Gastrocnemius medialis (tissue), 4 donors: ENCODE data around the gene SERINC3. TPM values are rescaled to one million over a fixed set of nuclear protein-coding genes. Genes with fewer than 3 reads are reported as not detected.
"Not testable (repeated sequence)": the region's sequence is repeated elsewhere in the genome, so short reads cannot be mapped to it uniquely, and the experiment has no call there.

ENCODE experiments used
- ATAC-seq, 2 donors: fragments of 150-250 bp; one replicate each; pipeline ENCODE4 v1.9.1; 2016
- DNase-seq, 2 donors: peaks; one replicate each; pipeline ENCODE4 v3.0.0-alpha.2; 2019
- H3K27ac ChIP-seq, 4 donors: fragments of 200-600 bp; sonication (generic); 1 replicate in 1 of 4; 2 replicates in 3 of 4; pipeline ENCODE4 v1.5.1; 2016 to 2018; ENCODE audit warnings: mild to moderate bottlenecking in 2 of 4, moderate library complexity in 1 of 4
- H3K27me3 ChIP-seq, 3 donors: fragments of 200-600 bp; sonication (generic) in 2 of 3; 1 replicate in 1 of 3; 2 replicates in 2 of 3; pipeline versions ENCODE4 v1.5.1 to v1.6.0; 2016 to 2019; ENCODE audit warnings: mild to moderate bottlenecking in 1 of 3, moderate library complexity in 1 of 3
- H3K36me3 ChIP-seq, 2 donors: fragments of 200-600 bp; sonication (generic) in 1 of 2; one replicate each; pipeline ENCODE4 v1.5.1; 2017 to 2018
- H3K4me1 ChIP-seq, 2 donors: fragments of 200-600 bp; sonication (generic) in 1 of 2; one replicate each; pipeline ENCODE4 v1.5.1; 2016 to 2017; ENCODE audit warnings: mild to moderate bottlenecking in 2 of 2
- H3K4me3 ChIP-seq, 4 donors: fragments of 200-600 bp; sonication (generic) in 3 of 4; 1 replicate in 1 of 4; 2 replicates in 3 of 4; pipeline ENCODE4 v1.5.1; 2016 to 2019; ENCODE audit warnings: mild to moderate bottlenecking in 2 of 4
- H3K9me3 ChIP-seq, 3 donors: fragments of 200-600 bp; sonication (generic) in 2 of 3; 1 replicate in 1 of 3; 2 replicates in 2 of 3; pipeline ENCODE4 v1.5.1; 2016 to 2019
- POLR2A ChIP-seq, 2 donors: fragments of 450-650 bp; IDR thresholded peaks; one replicate each; pipeline ENCODE4 v1.6.1; 2017; ENCODE audit warnings: antibody characterized with exemption in 2 of 2, mild to moderate bottlenecking in 2 of 2, moderate library complexity in 2 of 2
- in situ Hi-C, 4 donors: fragments of 200-750 bp; cut with MboI; loops; one replicate each; pipeline versions ENCODE4 v1.15.0 to v1.8.0; 2017; ENCODE audit warnings: low sequenced_read_pairs in 4 of 4
- intact Hi-C: fragments of 100-400 bp; cut with DNase I; formaldehyde crosslinking; loops from one replicate; pipeline ENCODE4 v1.15.1; 2023; ENCODE audit warnings: low total_unique reads
- total RNA-seq, 4 donors: library from RNA; depleted of rRNA; stranded (reverse); fragments of >200 nt; gene quantifications; one replicate each; pipeline versions ENCODE4 v1.1.0 to v1.2.3, GENCODE V29; 2016
- TF ChIP-seq, protein P1 (sequence below), 5 experiments: fragments of 450-650 bp in 3 of 5; fragments of 200-600 bp in 2 of 5; sonication (generic) in 2 of 5; IDR thresholded peaks in 4 of 5; conservative IDR thresholded peaks in 1 of 5; 1 replicate in 4 of 5; 2 replicates in 1 of 5; pipeline ENCODE4 v1.5.1; 2016 to 2019; ENCODE audit warnings: antibody characterized with exemption in 5 of 5, mild to moderate bottlenecking in 3 of 5, moderate library complexity in 3 of 5

SERINC3 gene
- total RNA-seq, 4 donors from 2014 or later = 93.3 to 174 (median 139) TPM

DNA sequence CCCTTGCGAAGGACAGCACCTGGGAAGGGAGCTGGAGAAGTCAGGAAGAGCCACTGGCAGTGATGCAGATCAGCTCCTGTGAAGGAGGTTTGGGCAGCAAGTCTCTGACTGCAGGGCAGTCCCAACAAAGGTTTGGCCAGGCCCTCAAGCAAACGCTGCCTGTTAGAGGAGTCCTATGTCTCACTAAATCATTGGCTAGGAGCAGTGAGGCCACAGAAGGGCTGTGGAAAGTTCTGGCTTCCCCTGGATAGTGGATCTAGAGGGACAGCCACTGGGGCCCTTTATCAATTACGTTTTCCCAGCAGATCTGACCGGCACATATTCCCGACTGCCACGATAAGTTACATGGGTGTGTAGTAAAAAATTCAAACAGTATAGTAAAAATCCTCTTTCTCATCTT is 43.7 kb downstream of the SERINC3 start:
- DNase-seq (no peak), ATAC-seq (no peak)
- H3K27ac ChIP-seq = peak overlapping the region; percentile 41 to 88 (median 48)
- TF ChIP-seq, protein P1, sequence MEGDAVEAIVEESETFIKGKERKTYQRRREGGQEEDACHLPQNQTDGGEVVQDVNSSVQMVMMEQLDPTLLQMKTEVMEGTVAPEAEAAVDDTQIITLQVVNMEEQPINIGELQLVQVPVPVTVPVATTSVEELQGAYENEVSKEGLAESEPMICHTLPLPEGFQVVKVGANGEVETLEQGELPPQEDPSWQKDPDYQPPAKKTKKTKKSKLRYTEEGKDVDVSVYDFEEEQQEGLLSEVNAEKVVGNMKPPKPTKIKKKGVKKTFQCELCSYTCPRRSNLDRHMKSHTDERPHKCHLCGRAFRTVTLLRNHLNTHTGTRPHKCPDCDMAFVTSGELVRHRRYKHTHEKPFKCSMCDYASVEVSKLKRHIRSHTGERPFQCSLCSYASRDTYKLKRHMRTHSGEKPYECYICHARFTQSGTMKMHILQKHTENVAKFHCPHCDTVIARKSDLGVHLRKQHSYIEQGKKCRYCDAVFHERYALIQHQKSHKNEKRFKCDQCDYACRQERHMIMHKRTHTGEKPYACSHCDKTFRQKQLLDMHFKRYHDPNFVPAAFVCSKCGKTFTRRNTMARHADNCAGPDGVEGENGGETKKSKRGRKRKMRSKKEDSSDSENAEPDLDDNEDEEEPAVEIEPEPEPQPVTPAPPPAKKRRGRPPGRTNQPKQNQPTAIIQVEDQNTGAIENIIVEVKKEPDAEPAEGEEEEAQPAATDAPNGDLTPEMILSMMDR (IDR thresholded peaks at IDR 0.05 in 4 of 5, conservative IDR thresholded peaks at IDR 0.05 in 1 of 5) = no peak
- TF ChIP-seq POLR2A (IDR thresholded peaks at IDR 0.05) = no peak
- in situ Hi-C loops = loop anchor here in 2 of 4 donors (10.0 kb wide), 2 partner anchors 127 to 263 kb away; partner anchors contain the start of gene OSER1 (in 1 of the 2)
- intact Hi-C loops = loop anchor here (5.0 kb wide), 1 partner anchor 266 kb away; the partner anchor contains the start of gene OSER1
- H3K36me3 ChIP-seq = peaks cover 0 to 26% of the 10 kb centered on the region in 2 donors
- no peaks in the 10 kb centered on the region for H3K9me3 ChIP-seq
- peaks cover 15 to 19% of the 10 kb centered on the region in 2 donors for H3K4me1 ChIP-seq
- no peaks in the 10 kb centered on the region for H3K27me3 ChIP-seq
- no peak overlapping the region for H3K4me3 ChIP-seq

DNA sequence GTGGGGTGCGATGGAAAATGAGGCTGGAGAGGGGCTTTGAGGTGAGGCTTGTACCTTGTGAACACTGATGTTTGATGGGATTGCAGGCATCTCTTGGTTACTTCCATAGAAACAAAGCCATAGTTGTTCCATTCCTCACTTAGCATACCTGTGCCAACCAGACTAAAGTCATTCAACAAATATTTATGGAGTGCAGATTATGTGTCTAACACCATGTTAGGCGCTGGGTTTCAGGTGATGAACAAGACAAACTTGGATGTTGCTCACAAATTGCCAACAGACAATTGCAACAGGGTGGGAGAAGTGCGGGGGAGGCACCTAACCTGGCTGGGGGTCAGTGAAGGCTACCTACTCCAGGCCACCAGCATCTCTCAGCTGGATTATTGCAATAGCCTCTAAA is 44.7 kb downstream of the SERINC3 start:
- TF ChIP-seq POLR2A (IDR thresholded peaks at IDR 0.05) = no peak
- TF ChIP-seq, protein P1 (IDR thresholded peaks at IDR 0.05 in 4 of 5, conservative IDR thresholded peaks at IDR 0.05 in 1 of 5) = no peak
- Histone ChIP-seq H3K27me3 (no peaks in the 10 kb centered on the region), H3K36me3 (peaks cover 0 to 20% of the 10 kb centered on the region in 2 donors), H3K27ac (peak overlapping the region; percentile 88 to 99 (median 92)), H3K4me3 (peak overlapping the region in 1 of 4 donors; percentile 97), H3K9me3 (no peaks in the 10 kb centered on the region), H3K4me1 (peaks cover 15 to 19% of the 10 kb centered on the region in 2 donors)
- in situ Hi-C loops (loop anchor here in 2 of 4 donors (10.0 kb wide), 2 partner anchors 128 to 262 kb away; partner anchors contain the start of gene OSER1 (in 1 of the 2)), intact Hi-C loops (loop anchor here (5.0 kb wide), 1 partner anchor 265 kb away; the partner anchor contains the start of gene OSER1)
- ATAC-seq (no peak), DNase-seq (no peak)

DNA sequence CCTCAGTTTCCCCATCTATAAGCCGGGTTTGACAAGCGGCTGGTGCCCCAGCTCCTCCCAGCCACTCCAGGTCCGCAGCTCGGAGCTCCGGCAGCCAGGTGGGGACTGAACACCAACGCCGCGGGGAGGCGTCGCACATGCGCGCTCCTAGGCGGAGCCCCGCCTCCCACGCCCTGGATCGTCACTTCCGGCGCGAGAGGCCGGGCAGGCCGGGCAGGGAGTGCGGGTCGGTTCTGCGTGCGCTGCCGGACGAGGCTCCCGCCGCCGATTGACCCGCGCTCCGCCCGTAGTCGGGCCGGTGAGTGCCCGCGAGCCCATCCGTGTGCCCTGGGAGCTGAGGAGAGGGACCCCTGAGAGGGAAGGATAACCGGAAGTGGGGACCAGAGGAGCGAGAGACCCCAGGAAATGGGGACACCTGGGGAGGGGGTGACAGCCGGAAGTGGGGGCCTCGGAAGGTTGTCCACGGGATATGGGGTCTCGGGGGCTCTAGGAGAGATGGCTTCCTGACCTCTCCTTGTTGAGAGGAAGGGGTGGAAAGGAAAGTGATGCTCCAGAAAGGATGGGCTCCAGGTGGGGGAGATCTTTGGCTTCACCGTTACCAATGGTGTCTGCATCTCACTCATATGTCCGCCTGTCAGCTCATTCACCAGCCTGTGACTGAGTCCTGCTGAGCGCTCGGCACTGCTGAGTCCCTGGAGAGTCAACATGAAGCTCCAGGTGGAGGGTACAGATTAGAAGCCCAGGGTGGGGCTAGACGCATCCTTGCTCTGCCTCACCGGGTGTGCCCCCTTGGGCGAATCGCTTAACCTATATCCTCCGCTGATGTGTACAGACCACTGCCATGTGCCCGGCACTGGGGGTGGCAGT is 45.9 kb downstream of the SERINC3 start, which contains the start of gene TTPAL:
Gene TTPAL (plus strand): TSS at position 181 of the 867 bp plus-strand sequence. CDS start 4,126 bp downstream, outside the sequence.
- H3K27me3 ChIP-seq = no peaks in the 10 kb centered on the region
- peaks cover 12 to 15% of the 10 kb centered on the region in 2 donors for H3K4me1 ChIP-seq
- intact Hi-C loops (loop anchor here (1.0 to 5.0 kb wide), 4 partner anchors 46 to 264 kb away; partner anchors contain the start of genes ADA, OSER1 and SERINC3), in situ Hi-C loops (loop anchor here in 2 of 4 donors (10.0 kb wide), 2 partner anchors 129 to 261 kb away; partner anchors contain the start of gene OSER1 (in 1 of the 2))
- TF ChIP-seq, protein P1 (IDR thresholded peaks at IDR 0.05 in 4 of 5, conservative IDR thresholded peaks at IDR 0.05 in 1 of 5) = peak; percentile 31 to 63 (median 52)
- TF ChIP-seq POLR2A (IDR thresholded peaks at IDR 0.05) = peak; percentile 96 to 98
- peak within 1 kb of the TSS; percentile 66 to 97 (median 78) for H3K4me3 ChIP-seq
- H3K9me3 ChIP-seq = no peaks in the 10 kb centered on the region
- H3K27ac ChIP-seq = peak within 1 kb of the TSS; percentile 88 to 99 (median 92)
- DNase-seq = peak; percentile 77 to 88
- ATAC-seq = peak; percentile 85 to 87
- H3K36me3 ChIP-seq = peaks cover 0 to 13% of the 10 kb centered on the region in 2 donors

DNA sequence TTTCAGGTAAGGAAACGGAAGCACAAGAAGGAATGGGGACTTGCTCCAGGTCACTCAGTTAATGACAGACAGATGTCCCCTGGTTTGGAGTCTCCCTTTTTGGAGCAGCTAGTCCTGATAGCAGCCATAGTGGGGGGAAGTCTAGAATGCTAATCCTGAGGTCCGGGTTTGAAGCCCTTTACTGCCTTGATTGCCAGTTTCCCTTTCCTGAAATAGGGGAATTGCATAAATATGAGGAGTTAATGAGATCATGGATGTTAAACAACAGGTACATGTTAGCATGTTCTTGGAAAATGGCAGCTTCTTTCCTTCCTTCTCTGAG is 46.5 kb downstream of the SERINC3 start:
- H3K4me3 ChIP-seq = peak overlapping the region; percentile 66 to 97 (median 78)
- H3K27me3 ChIP-seq = no peaks in the 10 kb centered on the region
- no peaks in the 10 kb centered on the region for H3K9me3 ChIP-seq
- peak overlapping the region; percentile 88 to 99 (median 92) for H3K27ac ChIP-seq
- TF ChIP-seq POLR2A (IDR thresholded peaks at IDR 0.05) = no peak
- TF ChIP-seq, protein P1 (IDR thresholded peaks at IDR 0.05 in 4 of 5, conservative IDR thresholded peaks at IDR 0.05 in 1 of 5) = no peak
- H3K36me3 ChIP-seq = peaks cover 0 to 7% of the 10 kb centered on the region in 2 donors
- peak in 1 of 2 donors; percentile 9 for ATAC-seq
- intact Hi-C loops (loop anchor here (1.0 to 5.0 kb wide), 3 partner anchors 135 to 263 kb away; partner anchors contain the start of genes ADA and OSER1), in situ Hi-C loops (loop anchor here in 2 of 4 donors (10.0 kb wide), 2 partner anchors 129 to 261 kb away; partner anchors contain the start of gene OSER1 (in 1 of the 2))
- no peak for DNase-seq
- peaks cover 12 to 15% of the 10 kb centered on the region in 2 donors for H3K4me1 ChIP-seq

- DNase-seq, H3K9me3 ChIP-seq, H3K27ac ChIP-seq, ATAC-seq, H3K4me3 ChIP-seq, H3K36me3 ChIP-seq, intact Hi-C loops, H3K27me3 ChIP-seq: not testable (repeated sequence)
- peaks cover 15 to 21% of the 10 kb centered on the region in 2 donors for H3K4me1 ChIP-seq
- in situ Hi-C loops = loop anchor here (10.0 to 25.0 kb wide), 3 partner anchors 133 to 260 kb away; partner anchors contain the start of gene OSER1 (in 4 of the 4)
Measured at GRCh38 chr20:44472283-44472682, 49.6 kb downstream of the SERINC3 start.
